ENCODE data around the gene IGSF23. TPM values are rescaled to one million over a fixed set of nuclear protein-coding genes. Genes with fewer than 3 reads are reported as not detected.
"Not testable (repeated sequence)": the region's sequence is repeated elsewhere in the genome, so short reads cannot be mapped to it uniquely, and the experiment has no call there.

Gene IGSF23
- polyA plus RNA-seq, 5 donors: 0.31 to 0.33 TPM; not detected in 3

DNA sequence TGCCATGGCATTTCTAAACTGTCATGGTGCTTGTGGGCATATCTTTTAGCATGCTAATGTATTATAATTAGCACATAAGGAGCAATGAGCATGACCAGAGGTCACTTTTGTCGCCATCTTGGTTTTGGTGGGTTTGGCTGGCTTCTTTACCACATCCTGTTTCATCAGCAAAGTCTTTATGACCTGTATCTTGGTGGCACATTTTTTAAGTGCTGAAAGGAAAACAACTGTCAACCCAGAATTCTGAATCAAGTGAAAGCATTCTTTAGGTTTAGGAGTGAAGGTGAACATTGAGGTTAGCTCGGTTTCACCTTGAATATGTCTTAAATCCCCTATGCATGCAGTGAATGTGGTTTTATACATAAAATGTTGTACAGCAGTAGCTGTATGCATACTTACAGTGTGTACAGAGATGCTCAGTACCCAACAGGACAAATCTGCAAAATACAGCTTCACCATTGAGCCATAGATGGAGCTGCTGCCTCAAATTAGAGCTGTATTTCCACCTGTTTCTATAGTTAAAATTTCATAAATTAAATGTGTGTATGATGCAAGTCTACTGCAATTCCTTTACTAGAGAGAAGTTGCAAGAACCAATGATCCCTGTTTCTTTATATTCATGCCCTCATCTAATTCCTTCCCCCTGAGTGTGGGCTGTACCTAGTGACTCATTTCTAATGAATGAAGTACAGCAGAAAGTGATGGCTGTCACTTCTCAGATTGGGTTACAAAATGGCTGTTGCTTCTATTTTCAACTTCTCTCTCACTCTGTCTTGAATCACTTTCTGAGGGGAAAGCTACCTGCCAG, 25.2 kb upstream of the IGSF23 start:
- no peak for DNase-seq

DNA sequence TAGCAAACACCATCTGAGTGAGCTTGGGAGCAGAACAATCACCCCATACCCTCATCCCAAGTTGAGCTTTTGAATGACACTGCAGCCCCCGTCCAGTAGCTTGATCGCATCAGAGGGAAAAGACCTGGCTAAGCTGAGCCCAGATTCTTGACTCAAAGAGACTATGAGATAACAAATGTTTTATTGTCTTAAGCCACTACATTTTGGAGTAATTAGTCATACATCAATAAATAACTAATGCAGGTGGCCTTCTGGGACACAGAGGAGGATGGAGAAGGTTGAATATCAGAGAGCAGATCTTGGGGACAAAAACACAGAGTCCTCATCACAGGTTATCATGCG, 24.6 kb upstream of the IGSF23 start:
- DNase-seq: no peak

GRCh38 chr19:44590245-44591059, 22.9 kb upstream of the IGSF23 start:
- DNase-seq: no peak

DNA sequence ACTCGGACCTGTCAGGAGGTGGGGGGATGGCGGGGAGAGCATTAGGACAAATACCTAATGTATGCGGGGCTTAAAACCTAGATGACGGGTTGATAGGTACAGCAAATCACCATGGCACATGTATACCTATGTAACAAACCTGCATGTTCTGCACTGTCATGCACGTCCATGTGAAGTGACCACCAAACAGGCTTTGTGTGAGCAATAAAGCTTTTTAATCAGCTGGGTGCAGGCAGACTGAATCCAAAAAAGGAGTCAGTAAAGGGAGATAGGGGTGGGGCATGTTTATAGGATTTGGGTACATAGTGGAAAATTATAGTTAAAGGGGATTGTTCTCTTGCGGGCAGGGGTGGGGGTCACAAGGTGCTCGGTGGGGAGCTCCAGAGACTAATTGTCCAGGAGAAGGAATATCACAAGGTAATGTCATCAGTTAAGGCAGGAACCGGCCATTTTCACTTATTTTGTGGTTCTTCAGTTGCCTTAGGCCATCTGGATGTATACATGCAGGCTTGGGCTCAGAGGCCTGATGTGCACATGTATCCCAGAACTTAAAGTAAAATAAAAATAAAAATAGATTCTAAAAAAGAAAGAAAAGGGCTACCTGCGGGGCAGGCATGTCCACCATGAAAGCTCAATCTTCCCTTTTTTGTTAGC, 21.9 kb upstream of the IGSF23 start:
- DNase-seq: not testable (repeated sequence)

DNA sequence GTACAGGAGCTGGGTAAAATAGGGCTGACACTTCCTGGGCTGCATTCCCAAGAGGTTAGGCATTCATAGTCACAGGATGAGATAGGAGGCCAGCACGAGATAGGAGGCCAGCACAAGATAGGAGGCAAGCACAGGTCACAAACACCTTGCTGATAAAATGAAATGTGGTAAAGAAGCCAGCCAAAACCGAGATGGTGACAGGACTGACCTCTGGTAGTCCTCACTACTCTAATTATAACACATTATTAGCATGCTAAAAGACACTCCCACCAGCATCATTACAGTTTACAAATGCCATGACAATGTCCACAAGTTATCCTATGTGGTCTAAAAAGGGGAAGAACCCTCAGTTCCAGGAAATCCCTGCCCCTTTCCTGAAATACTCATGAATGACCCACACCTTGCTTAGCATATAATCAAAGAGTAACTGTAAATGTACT, 20.9 kb upstream of the IGSF23 start:
- no peak for DNase-seq

- no peak for DNase-seq
Observed at GRCh38 chr19:44593294-44593693, 20.1 kb upstream of the IGSF23 start.

GRCh38 chr19:44593866-44594266, 19.5 kb upstream of the IGSF23 start:
- DNase-seq: not testable (repeated sequence)

DNA sequence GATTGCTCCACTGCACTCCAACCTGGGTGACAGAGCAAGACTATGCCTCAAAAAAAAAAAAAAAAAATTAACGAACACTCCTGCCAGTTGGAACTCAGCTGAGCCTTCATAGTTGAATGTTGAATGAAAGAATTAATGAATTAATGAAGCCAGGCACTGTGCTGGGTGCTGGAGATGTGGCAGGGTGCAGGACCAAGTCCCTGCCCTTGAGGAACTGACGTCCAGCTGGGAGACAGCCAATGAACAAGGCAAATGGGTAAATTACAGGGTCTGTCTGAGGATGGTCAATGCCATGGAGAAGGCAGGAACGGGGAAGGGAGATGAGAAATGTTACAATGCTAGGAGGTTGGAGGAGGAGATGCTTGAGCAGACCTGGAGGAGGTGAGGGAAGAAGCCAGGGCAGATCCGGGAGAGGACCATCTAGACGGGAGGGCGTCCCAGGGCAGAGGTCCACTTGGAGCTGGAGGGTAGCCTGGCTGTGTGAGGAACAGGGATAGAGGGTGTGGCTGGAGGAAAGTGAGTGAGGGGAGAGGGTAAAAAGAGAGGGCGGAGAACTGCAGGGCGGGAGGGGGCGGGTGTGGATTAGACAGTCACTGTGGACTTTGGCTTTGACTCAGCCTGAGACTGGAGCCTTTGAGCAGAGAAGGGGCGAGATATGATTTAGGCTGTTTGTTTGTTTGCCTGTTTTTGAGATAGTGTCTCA, 16.8 kb upstream of the IGSF23 start:
- DNase-seq: no peak

DNA sequence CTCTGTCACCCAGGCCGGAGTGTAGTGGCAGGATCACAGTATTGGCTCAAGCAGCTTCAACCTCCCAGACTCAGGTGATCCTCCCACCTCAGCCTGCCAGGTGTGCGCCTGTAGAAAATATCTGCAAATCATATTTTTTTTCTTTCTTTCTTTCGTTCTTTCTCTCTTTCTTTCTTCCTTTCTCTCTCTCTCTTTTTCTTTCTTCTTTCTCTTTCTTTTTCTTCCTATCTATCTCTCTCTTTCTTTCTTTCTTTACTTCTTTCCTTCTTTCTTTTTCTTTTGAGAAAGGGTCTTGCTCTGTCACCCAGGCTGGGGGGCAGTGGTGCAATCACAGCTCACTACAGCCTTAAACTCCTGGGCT, 16.3 kb upstream of the IGSF23 start:
- DNase-seq: no peak

- DNase-seq: no peak
Observed at GRCh38 chr19:44598355-44598754, 15.0 kb upstream of the IGSF23 start.

DNA sequence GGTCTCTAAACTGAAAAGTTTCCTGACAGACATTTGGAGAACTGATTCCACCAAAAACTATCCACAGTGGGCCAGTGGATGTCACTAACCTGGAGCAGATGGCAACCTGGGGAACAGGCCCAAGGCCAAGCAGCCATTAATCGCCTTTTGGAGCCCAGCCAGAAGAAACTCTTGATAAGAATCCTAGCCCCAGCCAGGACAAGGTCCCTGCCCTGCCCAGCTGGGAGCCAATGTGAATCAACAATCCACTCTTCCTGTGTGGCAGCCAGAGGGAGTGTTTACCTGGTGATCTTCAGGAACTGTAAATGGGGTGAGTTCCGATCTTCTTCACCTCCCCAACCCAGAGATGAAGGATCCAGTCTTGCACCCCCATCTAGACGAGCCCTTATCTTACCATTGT, 14.5 kb upstream of the IGSF23 start:
- DNase-seq: no peak

DNA sequence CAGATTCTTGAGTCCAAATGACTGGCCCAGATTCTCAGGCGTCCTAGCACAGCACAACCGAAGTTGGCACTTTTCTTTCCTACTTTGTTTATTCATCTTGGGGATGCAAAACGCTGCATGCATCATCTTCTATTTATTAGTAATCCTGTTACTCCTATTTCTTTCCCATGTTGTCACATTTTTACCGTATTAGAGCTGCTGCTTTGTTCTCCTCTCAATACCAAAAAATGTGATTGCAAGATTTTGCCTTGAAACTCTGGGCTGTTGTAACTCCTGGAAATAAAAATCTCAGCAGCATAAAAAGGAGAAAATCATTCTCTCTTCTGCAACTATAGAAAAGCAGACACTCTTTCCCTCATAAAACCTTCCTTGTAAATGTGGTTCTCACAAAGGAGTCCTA, 12.9 kb upstream of the IGSF23 start:
- DNase-seq: no peak

DNA sequence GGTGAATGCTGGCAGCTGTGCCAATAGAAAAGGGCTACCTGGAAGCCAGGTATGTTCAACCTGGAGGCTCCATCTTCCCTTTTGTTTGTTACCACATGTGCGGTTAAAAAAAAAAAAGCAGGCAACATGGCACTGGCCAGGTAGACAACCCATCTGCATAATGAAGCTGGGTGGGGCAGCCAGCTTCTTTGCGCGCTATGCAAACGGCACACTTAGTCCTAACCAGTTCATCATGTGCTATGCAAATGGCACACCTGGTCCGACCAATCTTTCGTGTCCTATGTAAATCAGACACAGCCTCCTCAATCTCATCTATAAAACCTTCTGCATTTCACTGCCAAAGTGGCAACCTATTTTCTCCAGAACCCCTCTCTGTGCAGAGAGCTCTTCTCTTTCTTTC, 11.3 kb upstream of the IGSF23 start:
- DNase-seq: no peak

DNA sequence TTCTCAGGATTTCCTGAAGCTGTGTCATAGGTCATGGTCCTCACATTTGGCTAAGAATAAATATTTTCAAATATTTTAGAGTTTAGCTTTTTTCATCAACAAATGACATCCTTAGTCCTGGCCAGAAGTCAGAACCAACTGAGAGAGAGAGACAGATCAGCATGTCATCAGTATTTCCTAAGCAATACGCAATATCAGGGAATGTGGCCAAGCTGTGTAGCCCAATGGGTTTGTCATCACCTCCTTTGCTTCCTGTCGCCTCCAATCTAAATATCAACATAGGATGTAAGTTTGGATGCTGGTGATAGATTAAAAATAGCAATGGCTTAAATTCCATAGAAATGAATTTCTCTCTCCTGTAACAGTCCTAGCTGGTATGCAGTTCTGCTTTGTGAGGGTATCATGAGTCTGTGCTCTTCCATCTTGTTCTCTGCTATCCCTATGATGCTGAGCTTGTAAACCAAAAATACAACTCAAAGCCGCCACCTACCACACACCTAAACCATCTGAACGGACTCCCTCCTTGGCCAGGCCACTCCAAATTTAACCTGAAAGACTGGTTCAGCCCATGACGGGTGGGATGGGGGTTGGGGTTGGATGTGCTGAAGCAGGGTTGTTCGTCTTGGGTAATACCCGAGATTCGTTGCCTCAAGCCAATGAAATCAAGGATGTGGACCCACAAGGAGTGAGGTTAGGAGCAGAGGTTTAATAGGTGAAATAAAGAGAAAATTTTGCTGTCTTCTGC, 10.0 kb upstream of the IGSF23 start:
- DNase-seq: peak; percentile 28 to 49

DNA sequence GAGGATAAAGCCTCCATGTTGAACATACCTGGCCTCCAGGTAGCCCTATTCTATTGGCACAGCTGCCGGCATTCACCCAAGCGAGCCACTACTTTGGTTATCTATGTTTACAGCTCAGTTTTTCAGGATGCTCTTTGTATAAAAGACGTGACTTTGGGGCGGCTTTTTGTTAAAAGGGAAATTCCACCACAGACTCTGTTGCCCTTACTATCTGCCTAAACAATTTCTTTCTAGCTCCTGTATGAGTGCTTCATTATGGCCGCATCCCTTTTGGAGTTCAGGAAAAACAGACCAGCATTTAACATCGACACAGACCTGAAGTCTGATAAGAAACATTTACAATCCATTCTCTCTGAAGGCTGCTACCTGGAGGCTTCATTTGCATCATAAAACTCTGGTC, 9.1 kb upstream of the IGSF23 start:
- DNase-seq: no peak

DNA sequence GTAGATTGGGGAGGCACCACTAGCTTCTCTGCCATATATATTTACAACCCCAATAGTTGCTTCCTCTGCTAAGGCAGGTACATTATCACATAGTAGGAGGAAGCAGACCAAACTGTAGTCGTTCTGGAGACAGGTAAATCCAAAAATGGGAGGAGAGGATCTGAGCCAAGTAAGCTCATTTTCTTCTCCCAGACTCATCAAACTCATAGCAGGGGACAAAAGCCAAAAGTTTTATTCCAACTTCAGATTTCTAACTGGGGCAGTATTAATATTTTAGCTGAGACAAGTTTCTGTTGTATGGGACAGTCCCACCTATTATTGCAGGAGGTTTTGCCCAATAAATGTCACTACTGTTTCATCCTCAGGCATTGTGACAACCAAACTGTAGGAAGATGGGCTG, 7.8 kb upstream of the IGSF23 start:
- no peak for DNase-seq

DNA sequence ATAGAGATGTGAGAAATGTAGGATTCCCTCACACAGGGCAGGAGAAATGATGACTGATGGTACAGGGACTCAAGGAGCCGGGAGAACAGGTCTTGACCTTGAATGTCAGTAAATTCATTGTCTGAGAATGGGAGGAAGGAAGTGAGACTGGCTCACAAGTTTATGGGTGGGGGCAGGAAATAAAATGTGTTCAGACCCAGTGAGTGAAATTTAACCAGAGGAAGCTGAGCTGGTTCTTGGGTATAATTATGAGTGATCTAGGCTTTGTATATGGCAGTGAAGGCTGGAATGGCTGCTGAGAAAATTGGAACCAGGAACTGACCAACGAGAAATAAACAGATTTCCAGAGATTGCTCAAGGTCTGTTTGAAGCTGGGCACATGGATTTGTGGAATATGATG, 6.3 kb upstream of the IGSF23 start:
- DNase-seq: no peak

DNA sequence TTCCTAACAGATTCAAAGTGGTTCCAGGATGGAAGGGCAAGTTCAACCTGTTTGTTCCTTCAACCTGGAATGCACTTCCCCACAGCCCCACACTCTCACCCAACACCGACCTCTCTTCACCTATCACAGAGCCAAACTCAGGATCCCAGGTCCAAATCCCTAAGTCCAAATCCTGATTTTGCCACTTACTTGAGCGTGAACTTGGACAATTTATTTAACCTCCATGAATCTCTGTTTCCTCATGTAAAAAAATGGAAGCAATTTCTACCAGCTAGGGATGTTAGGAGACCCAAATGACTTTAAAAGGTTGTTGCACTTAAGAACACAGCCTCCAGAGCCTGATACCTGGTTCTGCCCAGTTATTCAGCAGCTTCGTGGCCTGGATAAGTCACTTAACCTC, 5.4 kb upstream of the IGSF23 start:
- DNase-seq: no peak

- DNase-seq: peak in 1 of 2 donors; percentile 36
Observed at GRCh38 chr19:44608391-44608821, 5.0 kb upstream of the IGSF23 start.

DNA sequence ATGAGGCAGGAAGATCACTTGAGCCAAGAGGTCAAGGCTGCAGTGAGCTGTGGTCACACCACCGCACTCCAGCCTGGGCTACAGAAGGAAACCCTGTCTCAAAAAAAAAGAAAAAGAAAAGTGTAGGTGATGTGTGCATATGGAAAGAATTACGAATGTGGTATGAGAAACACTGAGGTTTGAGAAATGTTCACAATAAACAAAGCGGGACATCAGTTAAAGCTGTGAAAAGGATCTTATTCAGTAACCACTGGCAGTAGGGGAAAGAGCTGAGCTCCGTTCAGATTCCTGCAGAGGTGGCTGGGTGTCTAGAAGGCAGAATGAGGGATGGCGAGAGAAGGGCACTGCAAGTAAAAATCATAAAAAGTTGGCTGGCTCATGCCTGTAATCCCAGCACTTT, 4.1 kb upstream of the IGSF23 start:
- no peak for DNase-seq

DNA sequence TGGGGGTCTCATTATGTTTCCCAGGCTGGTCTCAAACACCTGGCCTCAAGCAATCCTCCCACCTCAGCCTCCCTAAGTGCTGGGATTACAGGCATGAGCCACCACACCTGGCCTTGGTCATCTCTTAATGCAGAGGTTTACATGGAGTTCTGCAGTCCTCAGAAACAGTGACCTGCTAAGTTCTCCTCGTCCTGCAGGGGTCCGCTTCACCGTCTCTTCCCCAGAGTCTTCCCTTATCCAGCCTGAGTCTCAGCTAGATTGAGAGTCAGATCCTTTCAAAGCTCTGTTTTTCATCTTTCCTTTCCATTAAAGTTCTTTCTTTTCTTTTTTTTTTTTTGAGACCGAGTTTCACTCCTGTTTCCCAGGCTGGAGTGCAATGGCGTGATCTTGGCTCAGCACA, 2.9 kb upstream of the IGSF23 start:
- DNase-seq: not testable (repeated sequence)

Data from right lung (tissue), 5 donors.